Activated gamma-delta T cell (primary cell): ENCODE measurements around the gene KRTAP4-9.
"Not testable (repeated sequence)": the region's sequence is repeated elsewhere in the genome, so short reads cannot be mapped to it uniquely, and the experiment has no call there.

Experiments used
- DNase-seq: peaks from one replicate; lab custom pipeline; 2025; lab: John Stamatoyannopoulos, UW

Gene KRTAP4-9

GRCh38 chr17:41098042-41098441 lies 7.1 kb upstream of the KRTAP4-9 start, which contains the start of gene KRTAP4-8:
KRTAP4-8 (minus strand) TSS chr17:41098142; CDS start chr17:41098084, 58 bp downstream.
- DNase-seq: no peak

GRCh38 chr17:41098481-41098880 lies 6.7 kb upstream of the KRTAP4-9 start:
- DNase-seq: no peak

GRCh38 chr17:41099682-41100480 lies 5.3 kb upstream of the KRTAP4-9 start:
- not testable (repeated sequence) for DNase-seq

- no peak for DNase-seq
These were observed 3.5 kb upstream of the KRTAP4-9 start, which contains the start of gene KRTAP4-16 for GRCh38 chr17:41101586-41102259. KRTAP4-16 (minus strand) TSS chr17:41102209; CDS start chr17:41102209, 0 bp downstream.

DNA sequence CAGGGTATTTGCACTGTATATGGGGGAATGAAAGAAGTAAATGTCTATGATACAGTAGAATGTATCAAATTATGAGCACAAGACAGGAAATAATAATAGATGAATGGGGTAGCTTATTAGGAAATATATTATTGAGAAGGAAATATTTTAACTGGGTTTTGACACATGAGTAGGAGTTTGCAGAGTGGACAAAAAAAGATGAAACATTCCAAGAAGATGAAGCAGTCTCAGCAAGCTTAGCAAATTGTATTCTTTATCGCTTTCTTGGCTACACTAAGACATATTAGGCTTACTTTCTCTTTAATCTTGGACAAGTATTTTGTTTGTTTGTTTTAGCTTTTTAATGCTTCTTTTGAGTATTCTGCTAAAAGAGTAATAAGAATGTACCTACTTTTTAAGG lies 1.3 kb upstream of the KRTAP4-9 start:
- no peak for DNase-seq

DNA sequence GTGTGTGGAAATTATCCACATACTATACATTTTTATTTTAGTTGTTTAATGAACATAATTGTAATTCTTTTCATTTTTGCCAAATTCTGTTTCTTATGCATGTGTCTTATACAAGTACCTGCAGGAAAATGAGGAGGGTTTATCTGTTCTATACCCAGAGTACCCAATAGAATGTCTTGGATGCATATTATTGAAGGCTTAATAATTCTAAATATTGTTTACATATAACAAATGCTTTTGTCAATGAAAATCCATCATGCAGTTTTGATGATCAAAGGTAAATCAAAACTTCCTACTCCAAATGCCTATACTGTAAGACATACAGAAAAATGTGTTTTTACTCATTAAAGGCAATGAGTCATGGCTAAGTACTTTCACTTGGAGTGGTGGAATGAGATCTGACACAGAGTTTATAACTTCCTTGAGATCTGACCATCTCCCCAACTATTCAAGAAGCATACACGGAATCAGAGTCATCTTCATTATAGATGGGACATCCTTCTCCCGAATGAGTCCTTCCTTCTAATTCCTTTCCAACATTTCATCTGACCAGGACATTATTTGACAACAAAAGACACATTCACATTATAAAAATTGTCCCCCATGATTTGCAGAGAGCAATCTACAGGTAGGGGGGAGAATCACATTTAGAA lies 677 bp upstream of the KRTAP4-9 start:
- DNase-seq: not testable (repeated sequence)

DNA sequence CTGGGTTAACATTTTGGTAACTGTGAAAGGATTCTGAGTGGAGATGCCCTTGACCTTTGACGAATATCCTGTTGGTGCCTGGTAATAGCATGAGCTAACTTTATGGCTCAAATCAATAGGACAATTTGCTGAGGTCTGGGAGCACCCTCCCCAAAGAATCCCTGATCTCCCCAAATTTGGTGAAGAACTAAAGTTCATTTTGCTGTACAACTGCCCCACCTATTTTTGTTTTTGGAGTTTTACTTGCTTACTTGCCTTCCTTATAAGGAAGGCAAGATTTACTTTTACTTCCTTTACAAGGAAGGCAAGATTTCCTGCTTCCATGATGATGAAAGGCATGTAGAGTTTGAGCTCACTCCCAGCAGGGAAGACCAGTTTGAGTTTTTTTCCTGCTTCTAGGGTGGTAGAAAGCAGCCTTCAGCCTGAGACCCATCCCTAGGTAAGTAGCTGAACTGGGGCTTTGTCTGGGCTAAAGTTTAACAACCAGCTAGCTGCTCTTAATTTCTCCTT lies 2.8 kb downstream of the KRTAP4-9 start:
- DNase-seq: no peak

DNA sequence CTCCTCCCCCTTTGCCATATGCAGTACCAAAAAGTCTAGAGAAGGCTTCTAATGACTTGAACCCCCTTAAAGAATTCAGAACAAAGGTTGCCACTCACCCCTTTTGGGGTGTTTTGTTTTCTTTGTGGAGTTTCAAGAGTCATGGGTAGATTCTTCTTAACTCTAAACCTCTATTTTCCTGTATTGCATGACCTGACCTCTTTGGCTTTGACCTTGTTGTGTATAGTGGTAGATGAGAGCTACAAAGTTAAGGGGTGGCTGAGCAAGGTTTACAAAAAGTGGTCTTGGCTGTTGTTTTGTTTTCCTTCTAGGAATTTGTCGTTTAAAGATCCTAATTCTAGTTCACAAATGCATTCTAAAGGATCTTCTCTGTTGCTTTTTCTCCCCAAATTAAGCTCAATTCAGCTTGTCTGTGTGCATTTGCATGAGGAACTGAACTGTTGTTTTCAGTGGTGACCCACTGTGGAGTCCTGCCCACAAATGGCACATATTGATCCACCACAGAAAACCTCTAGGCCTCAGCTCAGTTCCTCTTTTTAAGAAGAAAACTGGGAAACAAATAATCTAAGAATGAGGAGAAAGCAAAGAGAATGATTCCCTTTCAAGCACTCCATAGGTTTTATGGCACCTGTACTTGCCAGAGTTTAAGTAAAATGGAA lies 3.7 kb downstream of the KRTAP4-9 start:
- not testable (repeated sequence) for DNase-seq

GRCh38 chr17:41111151-41111885 lies 6.1 kb downstream of the KRTAP4-9 start:
- no peak for DNase-seq

- no peak for DNase-seq
These were observed 11.1 kb downstream of the KRTAP4-9 start for GRCh38 chr17:41116297-41116696.

- not testable (repeated sequence) for DNase-seq
These were observed 12.7 kb downstream of the KRTAP4-9 start, which contains the start of gene KRTAP4-11 for GRCh38 chr17:41117846-41118386. KRTAP4-11 (minus strand) TSS chr17:41118373; CDS start chr17:41118315, 58 bp downstream.

- no peak for DNase-seq
These were observed 13.5 kb downstream of the KRTAP4-9 start for GRCh38 chr17:41118721-41119120.

DNA sequence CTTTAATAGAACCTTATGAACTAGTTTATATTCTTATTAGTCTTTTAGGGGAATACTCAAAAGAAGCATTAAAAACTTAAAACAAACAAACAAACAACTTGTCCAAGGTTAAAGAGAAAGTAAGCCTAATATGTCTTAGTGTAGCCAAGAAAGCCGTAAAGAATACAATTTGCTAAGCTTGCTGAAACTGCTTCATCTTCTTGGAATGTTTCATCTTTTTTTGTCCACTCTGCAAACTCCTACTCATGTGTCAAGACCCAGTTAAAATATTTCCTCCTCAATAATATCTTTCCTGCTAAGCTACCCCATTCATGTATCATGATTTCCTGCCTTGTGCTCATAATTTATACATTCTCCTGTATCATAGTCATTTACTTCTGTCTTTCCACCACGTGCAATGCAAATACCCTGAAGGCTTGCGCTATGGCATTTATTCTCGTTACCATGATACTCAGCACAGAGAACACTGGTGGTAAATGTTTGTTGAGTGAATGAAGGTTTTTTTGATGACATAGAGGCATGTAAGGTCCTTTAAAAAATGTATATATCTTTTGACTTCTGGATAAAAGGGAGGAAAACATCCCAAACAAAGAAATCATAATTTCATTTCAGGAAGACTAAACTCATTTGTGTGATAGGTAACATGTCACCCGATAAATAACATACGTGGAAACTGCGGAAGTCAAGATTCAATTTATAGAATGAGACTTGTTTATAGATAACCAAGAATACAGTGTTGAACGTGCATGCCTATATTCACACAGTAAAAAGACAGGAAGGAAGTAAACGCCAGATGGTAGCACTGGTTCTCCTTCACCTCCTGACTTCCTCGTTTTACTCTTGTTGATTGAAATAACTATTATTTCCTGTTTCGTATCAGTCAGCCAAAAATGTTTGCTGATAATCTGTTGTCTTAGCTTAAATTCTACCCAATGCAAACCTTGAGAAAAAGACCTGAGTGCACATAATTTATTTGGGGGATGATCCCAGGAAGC lies 14.8 kb downstream of the KRTAP4-9 start:
- not testable (repeated sequence) for DNase-seq

GRCh38 chr17:41121742-41122141 lies 16.6 kb downstream of the KRTAP4-9 start:
- DNase-seq: no peak

DNA sequence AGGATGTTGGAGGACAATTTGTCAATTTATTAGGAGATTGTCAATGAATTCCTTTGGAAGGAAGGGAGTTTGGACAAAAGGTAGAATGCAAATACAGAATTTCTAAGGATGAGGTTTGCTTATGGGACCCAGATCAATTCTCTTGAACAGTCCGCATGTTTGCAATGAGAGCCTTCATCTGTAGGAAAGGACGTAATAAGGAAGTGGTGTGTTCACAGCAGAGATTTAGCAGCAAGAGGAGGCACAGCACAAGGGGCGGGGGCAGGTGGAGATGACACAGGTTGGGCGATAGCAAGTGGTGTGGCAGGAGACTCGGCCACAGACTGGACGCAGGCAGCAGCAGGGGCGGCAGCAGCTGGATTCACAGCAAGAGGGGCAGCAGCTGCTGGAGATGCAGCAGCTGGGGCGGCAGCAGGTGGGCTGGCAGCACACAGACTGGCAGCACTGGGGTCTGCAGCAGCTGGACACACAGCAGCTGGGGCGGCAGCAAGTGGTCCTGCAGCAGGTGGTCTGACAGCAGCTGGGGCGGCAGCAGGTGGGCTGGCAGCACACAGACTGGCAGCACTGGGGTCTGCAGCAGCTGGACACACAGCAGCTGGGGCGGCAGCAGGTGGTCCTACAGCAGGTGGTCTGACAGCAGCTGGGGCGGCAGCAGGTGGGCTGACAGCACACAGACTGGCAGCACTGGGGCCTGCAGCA lies 18.3 kb downstream of the KRTAP4-9 start:
- DNase-seq: not testable (repeated sequence)

- not testable (repeated sequence) for DNase-seq
These were observed 18.8 kb downstream of the KRTAP4-9 start, which contains the start of gene KRTAP4-12 for GRCh38 chr17:41123991-41124371. KRTAP4-12 (minus strand) TSS chr17:41124182; CDS start chr17:41124122, 60 bp downstream.

GRCh38 chr17:41125064-41125463 lies 19.9 kb downstream of the KRTAP4-9 start:
- no peak for DNase-seq

DNA sequence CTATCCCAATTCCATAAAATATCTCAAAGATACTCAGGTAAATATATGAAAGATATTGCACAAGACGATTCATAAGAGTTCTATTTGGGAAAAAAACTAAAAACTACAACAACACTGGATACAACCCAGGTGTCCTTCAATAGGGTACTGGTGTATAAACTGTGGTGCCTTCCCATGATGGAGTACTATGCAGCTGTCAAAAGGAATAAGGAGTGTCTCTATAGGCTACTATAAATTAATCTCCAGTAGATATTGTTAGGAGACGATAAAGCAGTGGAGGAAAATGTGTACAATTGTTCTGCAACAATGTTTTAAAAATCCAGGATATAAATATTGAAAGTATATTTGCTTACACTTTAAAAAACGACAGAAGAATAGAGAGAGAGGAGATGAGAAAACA lies 21.2 kb downstream of the KRTAP4-9 start:
- DNase-seq: no peak

DNA sequence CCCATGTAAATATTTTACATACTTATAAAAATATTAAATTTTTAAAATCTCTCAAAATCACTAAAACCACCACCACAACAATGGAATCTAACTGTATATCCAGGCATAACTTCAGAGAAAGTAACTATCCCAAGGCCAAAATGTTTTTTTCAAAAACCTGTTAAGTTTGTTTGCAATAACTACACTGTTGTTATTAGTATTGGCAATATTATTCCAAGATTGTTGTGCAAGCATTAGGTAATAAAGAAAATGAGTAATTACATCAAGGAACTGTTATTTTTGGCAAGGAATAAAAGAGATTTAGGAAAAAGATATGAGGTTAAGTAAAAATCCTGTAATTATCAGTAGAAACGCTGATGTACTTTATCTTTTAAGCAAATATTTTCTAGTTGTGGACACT lies 22.2 kb downstream of the KRTAP4-9 start:
- DNase-seq: no peak
